ENCODE data around the gene LAPTM5. TPM values are rescaled to one million over a fixed set of nuclear protein-coding genes. Genes with fewer than 3 reads are reported as not detected.

LAPTM5 gene
- polyA plus RNA-seq, 3 donors = 1,019 to 1,669 (median 1,153) TPM

GRCh38 chr1:30695439-30695841 lies 62.1 kb downstream of the LAPTM5 start:
- DNase-seq = no peak
- H3K27me3 Mint-ChIP-seq (ENCODE audit: low read depth in 3 of 3) = peaks cover 4 to 15% (median 13%) of the 10 kb centered on the region in 3 donors
- H3K36me3 Mint-ChIP-seq = no peaks in the 10 kb centered on the region
- H3K4me3 ChIP-seq (replicated peaks in 1 of 3; ENCODE audit: low read depth in 2 of 3, low read length in 3 of 3) = no peak overlapping the region
- no peaks in the 10 kb centered on the region for H3K36me3 ChIP-seq (replicated peaks in 1 of 2; ENCODE audit: control insufficient read depth in 1 of 2, insufficient read depth in 2 of 2, low read length in 2 of 2)
- no peaks in the 10 kb centered on the region for H3K79me2 ChIP-seq (ENCODE audit: insufficient read depth, low read length)
- intact Hi-C loops (cut with micrococcal nuclease) = no loop called here
- H2AFZ ChIP-seq (ENCODE audit: insufficient read depth, low read depth, low read length, poor library complexity, severe bottlenecking) = no peak overlapping the region
- TF ChIP-seq, protein P1, sequence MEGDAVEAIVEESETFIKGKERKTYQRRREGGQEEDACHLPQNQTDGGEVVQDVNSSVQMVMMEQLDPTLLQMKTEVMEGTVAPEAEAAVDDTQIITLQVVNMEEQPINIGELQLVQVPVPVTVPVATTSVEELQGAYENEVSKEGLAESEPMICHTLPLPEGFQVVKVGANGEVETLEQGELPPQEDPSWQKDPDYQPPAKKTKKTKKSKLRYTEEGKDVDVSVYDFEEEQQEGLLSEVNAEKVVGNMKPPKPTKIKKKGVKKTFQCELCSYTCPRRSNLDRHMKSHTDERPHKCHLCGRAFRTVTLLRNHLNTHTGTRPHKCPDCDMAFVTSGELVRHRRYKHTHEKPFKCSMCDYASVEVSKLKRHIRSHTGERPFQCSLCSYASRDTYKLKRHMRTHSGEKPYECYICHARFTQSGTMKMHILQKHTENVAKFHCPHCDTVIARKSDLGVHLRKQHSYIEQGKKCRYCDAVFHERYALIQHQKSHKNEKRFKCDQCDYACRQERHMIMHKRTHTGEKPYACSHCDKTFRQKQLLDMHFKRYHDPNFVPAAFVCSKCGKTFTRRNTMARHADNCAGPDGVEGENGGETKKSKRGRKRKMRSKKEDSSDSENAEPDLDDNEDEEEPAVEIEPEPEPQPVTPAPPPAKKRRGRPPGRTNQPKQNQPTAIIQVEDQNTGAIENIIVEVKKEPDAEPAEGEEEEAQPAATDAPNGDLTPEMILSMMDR (IDR thresholded peaks at IDR 0.05) = no peak
- H3K27me3 ChIP-seq (ENCODE audit: control insufficient read depth in 2 of 2, insufficient read depth in 2 of 2, low read length in 2 of 2) = no peaks in the 10 kb centered on the region
- 83% methylated on average over 2 of the region's 6 CpGs for WGBS (ENCODE audit: insufficient coverage)
- no peak overlapping the region for H3K9ac ChIP-seq (ENCODE audit: insufficient read depth, low read length, poor library complexity, severe bottlenecking)
- H4K20me1 ChIP-seq (ENCODE audit: insufficient read depth, low read length) = no peaks in the 10 kb centered on the region
- no peaks in the 10 kb centered on the region for H3K4me1 ChIP-seq (ENCODE audit: control insufficient read depth in 1 of 2, insufficient read depth in 2 of 2, low read length in 2 of 2)
- no peak overlapping the region for H3K4me3 Mint-ChIP-seq
- H3K4me2 ChIP-seq (replicated peaks; ENCODE audit: extremely low read depth, low read length, poor library complexity, severe bottlenecking) = no peak overlapping the region
- H3K27ac ChIP-seq (ENCODE audit: low read depth in 1 of 2, low read length in 2 of 2) = no peak overlapping the region
- peaks cover 6 to 9% of the 10 kb centered on the region in 2 donors for H3K9me3 ChIP-seq (replicated peaks in 1 of 2; ENCODE audit: control insufficient read depth in 1 of 2, insufficient read depth in 1 of 2, low read length in 2 of 2)
- no peak overlapping the region for H3K27ac Mint-ChIP-seq
- peaks cover 4% of the 10 kb centered on the region for H3K4me1 Mint-ChIP-seq
- peaks cover 0 to 8% (median 6%) of the 10 kb centered on the region in 7 donors for H3K9me3 Mint-ChIP-seq

- Histone ChIP-seq H3K9ac (ENCODE audit: insufficient read depth, low read length, poor library complexity, severe bottlenecking) (no peak overlapping the region), H4K20me1 (ENCODE audit: insufficient read depth, low read length) (no peaks in the 10 kb centered on the region)
- TF ChIP-seq, protein P1 (IDR thresholded peaks at IDR 0.05) = no peak
These were observed 63.0 kb downstream of the LAPTM5 start for GRCh38 chr1:30694280-30695175.

More at GRCh38 chr1:30694280-30695175, 63.0 kb downstream of the LAPTM5 start:
- WGBS (ENCODE audit: insufficient coverage) = 100% methylated on average over 2 of the region's 8 CpGs
- H3K79me2 ChIP-seq (ENCODE audit: insufficient read depth, low read length) = no peaks in the 10 kb centered on the region
- no peak overlapping the region for H2AFZ ChIP-seq (ENCODE audit: insufficient read depth, low read depth, low read length, poor library complexity, severe bottlenecking)
- H3K4me3 ChIP-seq (replicated peaks in 1 of 3; ENCODE audit: low read depth in 2 of 3, low read length in 3 of 3) = no peak overlapping the region
- H3K36me3 ChIP-seq (replicated peaks in 1 of 2; ENCODE audit: control insufficient read depth in 1 of 2, insufficient read depth in 2 of 2, low read length in 2 of 2) = no peaks in the 10 kb centered on the region
- no peak for DNase-seq
- no peak overlapping the region for H3K4me2 ChIP-seq (replicated peaks; ENCODE audit: extremely low read depth, low read length, poor library complexity, severe bottlenecking)
- Mint-ChIP-seq H3K9me3 (peaks cover 0 to 8% (median 6%) of the 10 kb centered on the region in 7 donors), H3K27me3 (ENCODE audit: low read depth in 3 of 3) (peaks cover 4 to 19% (median 14%) of the 10 kb centered on the region in 3 donors), H3K27ac (no peak overlapping the region), H3K4me1 (peaks cover 4% of the 10 kb centered on the region), H3K36me3 (no peaks in the 10 kb centered on the region), H3K4me3 (no peak overlapping the region)
- H3K4me1 ChIP-seq (ENCODE audit: control insufficient read depth in 1 of 2, insufficient read depth in 2 of 2, low read length in 2 of 2) = no peaks in the 10 kb centered on the region
- no peak overlapping the region for H3K27ac ChIP-seq (ENCODE audit: low read depth in 1 of 2, low read length in 2 of 2)
- intact Hi-C loops (cut with micrococcal nuclease) = no loop called here
- H3K9me3 ChIP-seq (replicated peaks in 1 of 2; ENCODE audit: control insufficient read depth in 1 of 2, insufficient read depth in 1 of 2, low read length in 2 of 2) = peaks cover 6 to 9% of the 10 kb centered on the region in 2 donors
- no peaks in the 10 kb centered on the region for H3K27me3 ChIP-seq (ENCODE audit: control insufficient read depth in 2 of 2, insufficient read depth in 2 of 2, low read length in 2 of 2)
